Stimulated activated naive CD8-positive, alpha-beta T cell treated with anti-CD3 and anti-CD28 coated beads, Interleukin-15, Interleukin-2, amounts not matched to agents 100 ng/mL and 50 ng/mL, for 24 hours (primary cell): ENCODE data around the gene STUM.

Experiments
- H3K27ac Mint-ChIP-seq: one replicate; pipeline ENCODE4 v1.8.0; 2021; ENCODE audit warnings: mild to moderate bottlenecking, mixed read lengths
- H3K27me3 Mint-ChIP-seq: one replicate; pipeline ENCODE4 v1.8.0; 2021; ENCODE audit warnings: mixed read lengths
- H3K36me3 Mint-ChIP-seq: one replicate; pipeline ENCODE4 v1.8.0; 2021; ENCODE audit warnings: low read depth, mixed read lengths
- H3K4me1 Mint-ChIP-seq: one replicate; pipeline ENCODE4 v1.8.0; 2021; ENCODE audit warnings: low read depth, mixed read lengths
- H3K4me3 Mint-ChIP-seq: one replicate; pipeline ENCODE4 v1.8.0; 2021; ENCODE audit warnings: mild to moderate bottlenecking, mixed read lengths
- H3K9me3 Mint-ChIP-seq: one replicate; pipeline ENCODE4 v1.8.0; 2021; ENCODE audit warnings: mixed read lengths

The STUM gene

DNA sequence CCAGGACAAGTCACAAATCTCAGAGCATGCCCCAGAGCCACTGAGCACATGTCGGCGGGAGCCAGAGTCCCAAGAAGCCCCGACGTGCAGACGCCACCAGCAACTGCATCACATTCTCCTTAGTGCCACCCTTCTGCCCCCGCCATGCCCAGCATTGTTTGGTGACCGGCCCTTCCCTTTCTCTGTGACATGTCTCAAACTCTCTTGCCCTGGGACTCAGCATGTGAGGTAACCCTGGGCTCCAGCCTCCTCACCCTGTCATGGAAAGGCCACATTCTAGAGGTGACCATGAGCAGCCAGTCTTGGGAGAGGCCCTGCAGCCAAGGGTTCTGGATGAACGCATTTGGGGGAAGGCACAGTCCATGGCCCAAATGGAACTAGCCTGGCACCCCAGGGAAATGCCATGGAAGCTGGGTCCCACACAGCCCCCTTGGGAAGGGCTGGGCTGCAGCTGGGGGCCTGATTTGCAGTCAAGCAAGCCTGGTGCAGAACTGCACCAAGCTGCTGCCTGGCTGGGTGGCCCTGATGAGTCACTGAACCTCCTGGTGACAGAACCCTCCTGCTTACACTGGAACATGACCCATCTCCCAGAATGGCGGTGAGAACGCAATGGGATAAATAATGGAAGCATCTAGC is 96.1 kb downstream of the STUM start:
- Mint-ChIP-seq H3K9me3 (no peaks in the 10 kb centered on the region), H3K27ac (peak overlapping the region; percentile 95), H3K36me3 (peaks cover 59% of the 10 kb centered on the region), H3K4me3 (no peak overlapping the region), H3K27me3 (no peaks in the 10 kb centered on the region), H3K4me1 (peaks cover 66% of the 10 kb centered on the region)

DNA sequence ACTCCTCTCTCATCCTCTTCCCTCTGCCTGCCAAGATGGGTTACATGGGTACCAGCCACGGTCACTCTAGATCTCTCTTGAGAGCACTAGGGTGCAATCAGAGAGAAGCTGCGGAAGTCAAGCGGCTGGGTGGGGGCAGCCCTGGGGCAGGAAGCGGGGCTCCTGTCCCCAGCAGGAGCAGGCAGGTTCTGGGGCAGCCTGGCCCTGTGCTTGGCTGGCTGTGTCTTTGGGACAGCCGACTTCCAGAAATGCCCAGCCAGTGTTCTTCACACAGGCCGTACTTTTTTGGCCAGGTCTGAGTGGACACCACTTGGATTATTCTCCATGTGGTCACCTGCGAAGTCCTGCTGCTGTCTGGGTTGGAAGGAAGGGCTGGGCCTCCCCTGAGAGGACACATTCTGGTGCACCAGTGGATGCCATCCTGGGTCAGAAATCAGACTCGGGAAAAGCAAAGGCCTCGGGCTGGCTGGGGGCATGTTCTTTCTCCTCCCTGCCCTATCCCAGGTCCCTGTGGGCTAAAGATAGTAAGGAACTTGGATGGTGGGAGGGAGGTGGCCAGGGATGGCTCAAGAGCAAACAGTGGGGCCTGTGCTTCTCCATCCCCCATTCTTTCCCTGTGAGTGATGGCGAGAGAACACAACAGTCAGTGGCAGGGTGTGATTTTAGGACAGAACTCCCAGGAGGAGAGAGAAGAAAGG is 96.9 kb downstream of the STUM start:
- H3K27me3 Mint-ChIP-seq = no peaks in the 10 kb centered on the region
- H3K4me1 Mint-ChIP-seq = peaks cover 65% of the 10 kb centered on the region
- H3K4me3 Mint-ChIP-seq = no peak overlapping the region
- H3K27ac Mint-ChIP-seq = peak overlapping the region; percentile 36
- peaks cover 51% of the 10 kb centered on the region for H3K36me3 Mint-ChIP-seq
- no peaks in the 10 kb centered on the region for H3K9me3 Mint-ChIP-seq

DNA sequence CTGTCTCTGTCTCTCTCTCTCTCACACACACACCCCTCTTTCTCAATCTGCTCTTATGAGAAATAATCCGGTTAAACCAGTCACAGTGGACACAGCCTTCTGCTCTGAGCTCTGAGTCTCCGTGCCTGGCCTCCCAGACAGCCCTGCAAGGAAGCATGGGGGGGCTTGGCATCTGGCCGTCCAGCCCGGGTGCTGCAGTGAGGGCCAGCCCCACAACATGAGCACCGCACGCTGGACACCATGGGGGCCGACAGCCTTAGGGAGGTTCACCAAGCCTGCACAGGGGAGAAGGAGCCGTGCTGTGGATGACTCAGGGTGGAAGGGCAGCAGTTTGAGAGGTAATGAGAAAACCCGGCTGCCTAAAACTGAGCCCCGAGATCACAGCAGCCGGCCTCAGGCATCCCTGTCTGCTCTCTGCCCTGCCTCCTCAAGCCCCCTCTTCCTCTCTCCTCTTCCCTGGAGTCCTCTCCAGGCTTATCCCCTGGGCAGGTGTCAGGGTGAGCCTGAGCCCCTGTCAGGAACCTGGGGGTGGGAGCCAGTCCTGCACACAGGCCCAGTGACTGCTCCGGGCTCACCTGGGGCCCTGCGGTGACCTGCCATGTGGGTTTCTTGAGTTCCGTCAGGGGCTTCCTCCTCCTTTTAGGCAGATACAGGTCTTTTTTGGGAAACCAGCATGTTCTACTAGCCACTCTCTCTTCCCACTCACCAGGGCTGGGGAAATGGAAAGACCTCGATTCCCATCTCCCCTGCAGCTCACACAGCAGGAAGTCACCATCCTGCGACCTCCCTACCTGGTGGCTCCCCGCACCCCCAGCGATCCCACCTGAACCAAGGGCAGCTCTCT is 97.7 kb downstream of the STUM start:
- Mint-ChIP-seq H3K4me3 (no peak overlapping the region), H3K27ac (peak overlapping the region; percentile 41), H3K27me3 (no peaks in the 10 kb centered on the region), H3K36me3 (peaks cover 46% of the 10 kb centered on the region), H3K9me3 (no peaks in the 10 kb centered on the region), H3K4me1 (peaks cover 63% of the 10 kb centered on the region)

DNA sequence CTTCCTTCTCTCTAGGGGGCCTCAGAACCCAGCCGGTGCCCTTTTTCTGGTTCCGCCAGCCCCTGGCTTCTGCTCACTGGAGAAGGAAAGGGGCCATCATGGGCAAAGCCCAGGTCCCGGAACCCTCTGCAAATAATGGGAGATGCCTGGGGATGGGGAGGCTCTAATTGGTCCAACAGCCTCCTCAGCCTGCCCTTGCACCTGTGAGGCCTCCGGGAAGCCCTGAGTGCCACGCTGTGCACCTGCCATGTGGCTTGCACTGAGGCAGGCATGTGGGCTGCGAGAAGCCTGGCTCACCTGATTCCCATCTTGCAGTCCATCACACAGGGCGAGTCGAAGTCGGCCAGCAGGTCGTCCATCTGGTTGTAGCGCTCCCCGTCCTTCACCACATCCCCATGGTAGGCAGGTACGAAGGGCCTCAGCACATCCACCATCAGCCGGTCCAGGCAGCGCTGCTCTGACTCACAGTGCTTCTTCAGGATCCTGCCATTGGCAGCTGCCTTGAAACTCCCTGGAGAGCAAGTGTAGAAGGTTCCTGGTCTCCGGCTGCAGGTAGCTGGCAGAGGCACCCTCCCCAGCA is 98.4 kb downstream of the STUM start:
- Mint-ChIP-seq H3K4me1 (peaks cover 63% of the 10 kb centered on the region), H3K4me3 (no peak overlapping the region), H3K27me3 (no peaks in the 10 kb centered on the region), H3K36me3 (peaks cover 43% of the 10 kb centered on the region), H3K9me3 (no peaks in the 10 kb centered on the region), H3K27ac (peak overlapping the region; percentile 41)

DNA sequence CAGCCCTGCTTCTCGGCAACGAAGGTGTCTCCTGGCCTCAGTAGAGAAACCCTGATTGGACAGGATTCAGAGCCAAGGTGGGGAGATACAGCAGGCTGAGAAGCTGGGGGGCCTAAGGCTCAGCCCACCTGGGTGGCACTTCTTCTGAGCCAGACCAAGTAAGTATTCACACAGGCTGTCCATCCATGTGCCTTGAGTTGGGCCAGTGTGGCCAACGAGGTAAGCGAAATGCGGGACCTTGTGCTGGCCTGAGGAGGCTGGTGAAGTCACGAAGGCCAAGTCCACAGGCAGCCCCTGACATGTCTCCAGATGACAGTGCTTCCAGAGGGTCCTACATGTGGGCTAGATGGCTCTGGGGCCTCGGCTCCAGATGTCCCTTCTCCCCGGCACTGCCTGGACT is 99.2 kb downstream of the STUM start:
- no peaks in the 10 kb centered on the region for H3K27me3 Mint-ChIP-seq
- H3K4me1 Mint-ChIP-seq = peaks cover 57% of the 10 kb centered on the region
- no peaks in the 10 kb centered on the region for H3K9me3 Mint-ChIP-seq
- H3K36me3 Mint-ChIP-seq = peaks cover 38% of the 10 kb centered on the region
- H3K27ac Mint-ChIP-seq = peak overlapping the region; percentile 31
- no peak overlapping the region for H3K4me3 Mint-ChIP-seq

DNA sequence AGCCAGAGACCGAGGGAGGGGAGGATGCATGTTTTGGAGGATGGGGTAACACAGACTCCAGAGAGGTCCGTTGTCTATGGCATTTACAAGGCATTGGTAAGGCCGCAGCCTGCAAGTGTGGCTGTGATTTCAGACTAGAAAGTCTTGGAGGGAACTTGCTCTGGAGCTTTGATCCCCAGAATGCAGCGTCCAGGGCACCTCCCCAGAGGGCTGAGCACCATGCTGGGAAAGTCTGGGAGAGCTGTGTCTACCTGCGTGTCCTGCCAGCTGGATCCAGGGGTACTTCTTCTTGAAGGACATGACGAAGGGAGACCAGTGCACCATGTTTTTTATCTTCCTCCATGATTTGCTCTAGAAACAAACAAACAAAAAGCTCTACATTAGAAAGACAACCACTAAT is 99.9 kb downstream of the STUM start:
- no peaks in the 10 kb centered on the region for H3K27me3 Mint-ChIP-seq
- H3K4me3 Mint-ChIP-seq = no peak overlapping the region
- H3K36me3 Mint-ChIP-seq = peaks cover 36% of the 10 kb centered on the region
- H3K27ac Mint-ChIP-seq = peak overlapping the region; percentile 31
- peaks cover 50% of the 10 kb centered on the region for H3K4me1 Mint-ChIP-seq
- no peaks in the 10 kb centered on the region for H3K9me3 Mint-ChIP-seq

DNA sequence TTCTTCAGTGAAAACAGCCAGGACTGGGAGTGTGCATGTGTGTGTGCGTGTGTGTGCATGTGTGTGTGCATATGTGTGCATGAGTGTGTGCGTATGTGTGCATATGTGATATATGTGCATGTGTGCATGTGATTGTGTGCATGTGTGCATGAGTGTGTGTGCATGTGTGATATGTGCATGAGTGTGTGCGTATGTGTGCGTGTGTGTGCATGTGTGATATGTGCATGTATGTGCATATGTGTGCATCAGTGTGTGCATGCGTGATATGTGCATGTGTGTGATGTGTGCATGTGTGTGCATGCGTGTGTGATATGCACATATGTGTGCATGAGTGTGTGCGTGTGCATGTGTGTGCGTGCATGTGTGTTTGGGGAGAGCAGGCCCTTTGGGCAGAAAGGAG is 100.7 kb downstream of the STUM start:
- H3K9me3 Mint-ChIP-seq = no peaks in the 10 kb centered on the region
- no peaks in the 10 kb centered on the region for H3K27me3 Mint-ChIP-seq
- H3K4me1 Mint-ChIP-seq = peaks cover 42% of the 10 kb centered on the region
- no peak overlapping the region for H3K27ac Mint-ChIP-seq
- H3K4me3 Mint-ChIP-seq = no peak overlapping the region
- peaks cover 34% of the 10 kb centered on the region for H3K36me3 Mint-ChIP-seq

DNA sequence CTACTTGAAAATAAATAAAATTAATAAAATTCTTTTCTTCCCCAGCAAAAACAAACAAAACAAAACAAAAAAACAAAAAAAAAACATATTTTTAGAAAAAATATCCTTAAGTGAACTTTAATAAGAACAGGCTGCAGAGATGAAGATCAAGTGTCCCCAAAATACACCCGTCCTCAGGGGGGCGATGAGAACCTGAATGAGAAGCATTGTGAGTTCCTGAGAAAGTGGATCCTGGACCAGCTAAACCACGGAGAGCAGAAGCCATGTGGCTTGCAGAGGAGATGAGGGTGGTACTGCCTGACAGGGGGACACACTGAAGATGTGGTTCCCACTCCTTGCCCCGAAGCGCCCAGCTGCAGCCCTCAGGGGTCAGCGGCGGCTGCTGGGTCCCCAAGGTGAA is 101.2 kb downstream of the STUM start:
- peak overlapping the region; percentile 74 for H3K27ac Mint-ChIP-seq
- H3K9me3 Mint-ChIP-seq = no peaks in the 10 kb centered on the region
- no peak overlapping the region for H3K4me3 Mint-ChIP-seq
- H3K27me3 Mint-ChIP-seq = no peaks in the 10 kb centered on the region
- H3K4me1 Mint-ChIP-seq = peaks cover 37% of the 10 kb centered on the region
- H3K36me3 Mint-ChIP-seq = peaks cover 34% of the 10 kb centered on the region

DNA sequence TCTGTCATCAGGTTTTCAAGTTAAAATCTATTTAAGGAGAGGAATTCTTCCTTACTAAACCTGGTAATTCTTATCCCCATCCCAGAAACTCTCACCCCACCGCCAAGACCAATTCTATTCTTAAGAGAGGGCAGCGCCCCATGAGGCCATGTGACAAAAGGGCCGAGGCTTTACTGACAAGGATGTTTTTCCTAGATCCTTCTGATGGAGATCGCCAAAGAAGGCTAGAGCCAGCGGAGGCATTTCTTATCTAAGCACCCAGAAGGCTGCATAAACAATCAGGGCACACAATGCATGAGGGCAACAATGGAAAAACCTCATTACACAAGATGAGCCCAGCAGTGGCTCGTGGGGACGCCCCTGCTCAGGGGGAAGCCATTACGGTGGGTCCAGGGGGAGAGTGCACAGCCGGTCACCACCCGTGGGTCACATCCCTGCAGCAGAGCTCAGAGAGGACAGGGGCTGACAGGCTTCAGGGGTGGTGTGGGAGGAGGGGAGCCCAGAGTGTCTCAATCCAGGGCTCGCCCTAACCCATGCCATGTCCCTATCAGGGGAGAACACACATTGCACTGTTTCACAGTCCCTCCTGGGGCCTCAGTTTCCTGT is 101.8 kb downstream of the STUM start:
- Mint-ChIP-seq H3K9me3 (no peaks in the 10 kb centered on the region), H3K36me3 (peaks cover 34% of the 10 kb centered on the region), H3K4me3 (no peak overlapping the region), H3K4me1 (peaks cover 31% of the 10 kb centered on the region), H3K27ac (peak overlapping the region; percentile 74), H3K27me3 (no peaks in the 10 kb centered on the region)

DNA sequence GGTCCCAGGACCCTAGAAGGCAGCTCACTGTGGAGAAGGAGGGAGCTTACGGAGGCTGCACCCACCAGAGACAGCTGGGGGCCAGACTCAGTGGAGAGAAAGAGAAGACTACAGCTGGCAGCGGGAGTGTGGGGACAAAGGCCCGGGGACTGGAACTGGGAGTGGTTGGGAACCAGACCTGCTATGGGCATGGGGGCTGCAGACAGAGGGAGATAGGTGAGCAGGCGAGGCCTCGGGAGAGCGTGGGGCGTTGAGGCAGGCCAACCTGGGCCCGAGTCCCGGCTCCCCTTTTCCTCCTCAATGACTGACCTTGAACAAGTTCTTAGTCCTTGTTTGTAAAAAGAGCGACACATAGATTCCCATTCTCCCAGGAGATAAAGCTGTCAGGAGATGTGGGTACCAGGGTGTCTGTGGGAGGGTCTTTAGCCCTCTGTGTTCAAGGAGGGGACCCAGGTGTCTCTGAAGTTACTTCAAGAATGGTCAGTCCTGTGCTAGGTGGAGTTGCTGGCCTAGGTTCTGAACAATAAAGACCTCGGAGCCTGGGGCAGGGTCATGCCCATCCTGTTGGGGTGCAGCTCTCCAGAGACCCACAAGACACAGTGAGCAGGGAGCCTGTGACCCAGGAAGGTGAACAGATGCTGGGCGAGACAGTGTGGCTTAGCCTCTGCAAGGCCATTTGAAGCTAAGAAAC is 102.6 kb downstream of the STUM start:
- Mint-ChIP-seq H3K36me3 (peaks cover 28% of the 10 kb centered on the region), H3K27ac (peak overlapping the region; percentile 70), H3K27me3 (no peaks in the 10 kb centered on the region), H3K4me3 (no peak overlapping the region), H3K4me1 (peaks cover 22% of the 10 kb centered on the region), H3K9me3 (no peaks in the 10 kb centered on the region)

DNA sequence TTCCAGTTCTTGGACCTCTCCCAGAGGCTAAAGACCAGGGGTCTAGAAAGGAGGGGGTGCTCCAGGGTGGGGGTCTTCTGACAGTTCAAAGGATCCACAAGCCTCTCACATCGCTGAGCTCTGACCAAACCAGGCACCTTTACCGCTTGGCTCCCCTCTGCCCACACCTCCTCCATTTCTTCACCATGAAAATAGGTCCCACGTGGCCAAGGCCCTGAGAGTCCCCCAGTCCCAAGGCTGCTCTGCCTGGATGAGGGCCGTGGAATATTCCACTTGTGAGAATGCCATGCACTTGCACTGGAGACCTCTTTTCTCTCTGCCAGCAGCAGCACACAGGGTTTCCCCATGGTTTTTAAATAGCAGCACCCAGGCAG is 103.2 kb downstream of the STUM start:
- peaks cover 17% of the 10 kb centered on the region for H3K4me1 Mint-ChIP-seq
- no peaks in the 10 kb centered on the region for H3K9me3 Mint-ChIP-seq

DNA sequence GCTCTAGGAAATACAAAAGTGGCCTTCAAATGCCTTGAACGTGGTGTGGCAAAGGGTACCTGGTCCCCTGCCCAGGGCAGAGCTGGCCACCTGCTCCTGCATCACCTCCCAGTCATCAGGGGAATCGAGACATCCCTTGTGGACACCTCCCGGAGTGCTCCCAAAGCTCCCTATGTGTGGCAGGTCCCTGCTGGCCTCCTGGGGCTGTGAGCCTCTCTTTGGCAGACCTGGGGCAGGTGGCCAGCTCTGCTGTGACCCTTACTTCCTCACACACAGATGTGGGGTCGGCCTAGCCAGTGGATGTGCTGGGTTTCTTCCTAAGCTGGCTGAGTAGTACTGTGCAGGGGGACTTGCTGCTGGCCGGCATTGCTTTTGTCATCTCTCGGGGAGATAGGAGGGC is 104.0 kb downstream of the STUM start:
- H3K36me3 Mint-ChIP-seq = peaks cover 22% of the 10 kb centered on the region
- no peak overlapping the region for H3K4me3 Mint-ChIP-seq
- peaks cover 11% of the 10 kb centered on the region for H3K4me1 Mint-ChIP-seq
- H3K27me3 Mint-ChIP-seq = no peaks in the 10 kb centered on the region
- peak overlapping the region; percentile 92 for H3K27ac Mint-ChIP-seq
- no peaks in the 10 kb centered on the region for H3K9me3 Mint-ChIP-seq

More for the DNA sequence above, 103.2 kb downstream of the STUM start:
- Mint-ChIP-seq H3K27me3 (no peaks in the 10 kb centered on the region), H3K4me3 (no peak overlapping the region), H3K27ac (no peak overlapping the region), H3K36me3 (peaks cover 26% of the 10 kb centered on the region)

DNA sequence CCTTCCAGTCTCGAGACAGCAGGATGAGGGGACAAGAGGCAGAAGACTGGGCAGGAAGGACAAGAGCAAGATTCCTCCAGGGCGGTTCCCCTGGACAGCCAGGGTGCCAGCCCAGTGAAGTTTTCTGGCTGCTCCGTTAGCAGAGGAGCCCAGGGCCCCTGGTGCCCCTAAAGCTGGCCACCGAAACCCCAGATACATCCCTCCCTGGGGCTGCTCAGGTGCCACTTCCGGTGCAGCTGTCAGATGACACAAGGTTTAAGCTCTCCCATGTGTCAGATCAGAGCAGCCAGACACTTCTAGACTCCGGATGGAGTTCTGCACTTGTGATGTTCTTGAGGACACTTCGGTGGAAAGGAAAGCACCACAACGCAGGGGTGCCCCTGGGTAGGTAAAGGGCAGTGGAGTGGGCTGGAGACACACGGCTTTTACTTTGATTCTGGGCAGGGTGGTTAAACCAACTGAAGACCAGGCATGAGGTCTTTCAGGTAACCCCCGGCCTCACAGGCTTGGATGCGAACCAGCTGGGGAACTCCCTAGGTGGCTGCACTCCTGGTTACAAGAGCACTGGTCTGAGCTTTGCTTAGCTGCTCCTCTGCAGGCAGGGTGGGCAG is 104.9 kb downstream of the STUM start:
- Mint-ChIP-seq H3K27ac (peak overlapping the region; percentile 92), H3K4me1 (peaks cover 7% of the 10 kb centered on the region), H3K27me3 (no peaks in the 10 kb centered on the region), H3K4me3 (peak overlapping the region; percentile 77), H3K9me3 (no peaks in the 10 kb centered on the region), H3K36me3 (peaks cover 19% of the 10 kb centered on the region)
